HepG2 (cell line): ENCODE measurements around the gene ZNF526. TPM values are rescaled to one million over a fixed set of nuclear protein-coding genes. Genes with fewer than 3 reads are reported as not detected.

Source experiments
- ARID4A ChIP-seq: sonication (generic); formaldehyde crosslinking; IDR thresholded peaks from 2 replicates; pipeline ENCODE4 v1.5.0; 2020; ENCODE audit warnings: mild to moderate bottlenecking, missing genetic modification reagents, borderline replicate concordance
- ATF3 ChIP-seq: sonication (generic); formaldehyde crosslinking; IDR thresholded peaks from 2 replicates; pipeline ENCODE4 v1.4.0; 2020; ENCODE audit warnings: missing genetic modification reagents
- ATM ChIP-seq: fragments of 450-650 bp; IDR thresholded peaks from 2 replicates; pipeline ENCODE4 v1.7.1; 2017; ENCODE audit warnings: mild to moderate bottlenecking, borderline replicate concordance
- ELF1 ChIP-seq: sonication (generic); formaldehyde crosslinking; IDR thresholded peaks from 2 replicates; pipeline ENCODE4 v1.4.0; 2020; ENCODE audit warnings: missing genetic modification reagents
- GABPA ChIP-seq, 2 experiments: IDR thresholded peaks; 2 replicates each; pipeline ENCODE4 v1.6.1; 2011 to 2016; ENCODE audit warnings: low read depth in 2 of 2, low read length in 1 of 2, missing biosample characterization in 1 of 2, missing genetic modification characterization in 1 of 2
- IKZF4 ChIP-seq: sonication (generic); formaldehyde crosslinking; IDR thresholded peaks from 2 replicates; pipeline ENCODE4 v1.5.1; 2020; ENCODE audit warnings: borderline replicate concordance, mild to moderate bottlenecking, low read depth, missing genetic modification reagents; ENCODE audit errors: not compliant biosample characterization
- KLF12 ChIP-seq: sonication (generic); formaldehyde crosslinking; IDR thresholded peaks from 2 replicates; pipeline ENCODE4 v1.4.0; 2020; ENCODE audit warnings: missing genetic modification reagents, borderline replicate concordance
- MEIS2 ChIP-seq: sonication (generic); formaldehyde crosslinking; IDR thresholded peaks from 2 replicates; pipeline ENCODE4 v1.9.0; 2021; ENCODE audit warnings: mild to moderate bottlenecking, missing genetic modification reagents
- SCMH1 ChIP-seq: sonication (generic); formaldehyde crosslinking; IDR thresholded peaks from 2 replicates; pipeline ENCODE4 v1.9.0; 2021; ENCODE audit warnings: missing genetic modification reagents, mild to moderate bottlenecking, borderline replicate concordance
- ZBTB4 ChIP-seq: sonication (generic); formaldehyde crosslinking; IDR thresholded peaks from 2 replicates; pipeline ENCODE4 v1.4.0; 2020; ENCODE audit warnings: missing genetic modification reagents, mild to moderate bottlenecking, borderline replicate concordance
- ZMAT3 ChIP-seq: sonication (generic); formaldehyde crosslinking; conservative IDR thresholded peaks from 2 replicates; pipeline ENCODE4 v1.7.0; 2021; ENCODE audit warnings: missing genetic modification reagents
- ZNF276 ChIP-seq: sonication (generic); formaldehyde crosslinking; IDR thresholded peaks from 2 replicates; pipeline ENCODE4 v1.4.0; 2020; ENCODE audit warnings: mild to moderate bottlenecking, low read depth, missing genetic modification reagents
- ZNF446 ChIP-seq: sonication (generic); formaldehyde crosslinking; IDR thresholded peaks from 2 replicates; pipeline ENCODE4 v1.5.0; 2020; ENCODE audit warnings: mild to moderate bottlenecking, missing genetic modification reagents
- ZNF484 ChIP-seq: sonication (generic); formaldehyde crosslinking; IDR thresholded peaks from 2 replicates; pipeline ENCODE4 v1.5.1; 2020; ENCODE audit warnings: mild to moderate bottlenecking, low read depth, missing genetic modification reagents, borderline replicate concordance
- ZNF75D ChIP-seq: sonication (generic); formaldehyde crosslinking; IDR thresholded peaks from 2 replicates; pipeline ENCODE4 v1.8.1; 2023; ENCODE audit warnings: missing genetic modification reagents, mild to moderate bottlenecking, borderline replicate concordance
- polyA plus RNA-seq, 8 experiments: library from polyadenylated mRNA; depleted of rRNA in 3 of 8; stranded (reverse) in 7 of 8; unstranded in 1 of 8; fragments of >200 nt; fragmentation: Illumina TruSeq in 4 of 8; extraction: Trizol in 4 of 8; gene quantifications; 2 replicates each; pipeline versions ENCODE4 v1.2.1 to v1.2.3, GENCODE V29; 2011 to 2016; ENCODE audit warnings: low read depth in 4 of 8, missing spikeins in 1 of 8, mixed read lengths in 1 of 8; ENCODE audit not compliant: insufficient read depth in 1 of 8
- total RNA-seq, 5 experiments: library from RNA; depleted of rRNA; stranded (reverse); fragments of >200 nt; fragmentation: Illumina TruSeq; extraction: Trizol; gene quantifications; 2 replicates each; pipeline ENCODE4 v1.2.3, GENCODE V29; 2016; ENCODE audit warnings: low read depth in 1 of 5

Gene ZNF526
- total and polyA plus RNA-seq, 2 of the 13 experiments (the other 11 are each of a cell fraction or from before 2014, with no cell fraction given): 3.3 to 8.4 TPM

DNA sequence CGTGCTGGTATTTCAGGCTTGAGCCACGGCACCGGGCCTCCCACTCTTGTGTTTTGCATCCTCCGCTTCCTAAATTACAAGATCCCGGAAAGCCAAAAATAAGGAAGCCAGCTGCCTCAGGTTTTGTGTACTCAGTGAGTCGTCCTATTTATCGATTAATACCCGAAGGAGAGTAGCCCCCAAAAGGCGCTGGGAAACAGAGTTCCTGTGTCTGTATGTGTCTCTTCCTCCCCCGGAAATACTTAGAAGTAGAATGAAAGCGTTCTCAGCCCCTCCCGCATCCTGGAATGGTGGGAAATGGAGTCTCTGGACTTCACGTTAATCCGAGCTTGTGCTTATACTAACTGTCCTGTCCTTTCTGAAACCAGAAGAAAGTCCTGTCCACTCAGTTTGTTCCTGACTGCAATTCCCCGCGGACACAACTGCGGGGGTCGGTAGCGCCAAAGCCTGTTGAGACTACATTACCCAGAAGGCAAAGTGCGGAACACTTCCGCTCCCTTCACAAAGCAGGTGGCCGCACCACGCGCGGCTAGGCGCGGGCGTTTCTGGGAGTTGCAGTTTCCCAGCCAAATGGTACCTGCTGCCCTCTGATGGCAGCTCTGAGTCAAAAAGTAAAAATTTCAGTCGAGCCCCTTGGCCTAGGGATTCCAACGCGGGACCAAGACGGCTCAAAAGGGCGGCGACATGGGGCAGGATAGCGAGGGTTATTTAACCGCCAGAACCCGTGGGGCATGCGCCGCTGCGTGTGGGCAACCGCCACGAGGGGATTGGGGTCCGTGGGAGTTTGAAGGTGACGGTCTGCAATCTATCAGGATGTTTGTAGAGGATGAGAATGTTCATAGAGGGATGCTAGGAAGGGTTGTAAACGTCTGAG is 24.5 kb downstream of the ZNF526 start (continued):
- TF ChIP-seq ZBTB4 (CRISPR knock-in tag) (0 out of 2 replicates have a peak, but pooled peaks have one; percentile 61), ATF3 (CRISPR knock-in tag) (no peak), ELF1 (peak; percentile 99), ZNF276 (CRISPR knock-in tag) (no peak; the same call in 1 of the 2 replicates), IKZF4 (CRISPR knock-in tag) (no peak), ZNF75D (CRISPR knock-in tag) (no peak), ZNF484 (CRISPR knock-in tag) (no peak), ZNF446 (no peak), SCMH1 (CRISPR knock-in tag) (no peak), ZMAT3 (CRISPR knock-in tag) (no peak), ARID4A (peak; percentile 73; the same call in 1 of the 2 replicates), ATM (no peak), MEIS2 (CRISPR knock-in tag) (peak; percentile 57), KLF12 (CRISPR knock-in tag) (peak; percentile 64; the same call in 1 of the 2 replicates), GABPA (IDR thresholded peaks at IDR 0.05; ENCODE audit: low read depth, low read length) (peak; percentile 76), GABPA (CRISPR knock-in tag; IDR thresholded peaks at IDR 0.05; ENCODE audit: low read depth) (peak; percentile 95)
